Cardiac muscle cell (in vitro differentiated cells and primary cell): ENCODE results near the gene PAPPA2. TPM values are rescaled to one million over a fixed set of nuclear protein-coding genes. Genes with fewer than 3 reads are reported as not detected.
A peak's percentile ranks its signal among the peaks of the same experiment; 100 is the strongest.

Experiments used
- DNase-seq, 2 donors: peaks; one replicate each; pipeline versions ENCODE4 v3.0.0 to v3.0.0-alpha.2; 2010 to 2017; ENCODE audit warnings: low read depth in 1 of 2, low spot score in 1 of 2
- H3K27ac ChIP-seq: fragments of 200-600 bp; sonication (generic); 2 replicates; pipeline ENCODE4 v1.5.1; 2016
- H3K27me3 ChIP-seq: fragments of 200-600 bp; sonication (generic); 2 replicates; pipeline ENCODE4 v1.6.0; 2016; ENCODE audit warnings: control low read depth
- H3K36me3 ChIP-seq: fragments of 200-600 bp; sonication (generic); 2 replicates; pipeline ENCODE4 v1.5.1; 2016; ENCODE audit warnings: control low read depth
- H3K4me1 ChIP-seq: fragments of 200-600 bp; sonication (generic); 2 replicates; pipeline ENCODE4 v1.8.1; 2017; ENCODE audit warnings: low read depth, mild to moderate bottlenecking, mixed run types
- H3K4me3 ChIP-seq: fragments of 200-600 bp; sonication (generic); 2 replicates; pipeline ENCODE4 v1.5.1; 2016; ENCODE audit warnings: mild to moderate bottlenecking
- H3K9me3 ChIP-seq: fragments of 200-600 bp; sonication (generic); 2 replicates; pipeline ENCODE4 v1.5.1; 2017; ENCODE audit warnings: low read depth, mild to moderate bottlenecking, control low read depth
- CTCF ChIP-seq: IDR thresholded peaks from 2 replicates; pipeline ENCODE4 v1.5.1; 2012; ENCODE audit warnings: low read depth, mild to moderate bottlenecking, low read length
- polyA plus RNA-seq: library from polyadenylated mRNA; unstranded; fragments of >200 nt; fragmentation: Nextera tagmentation; extraction: Ambion mirVana; gene quantifications from 2 replicates; pipeline ENCODE4 v1.2.1, GENCODE V29; 2016
- total RNA-seq: library from RNA; depleted of rRNA; stranded (reverse); fragments of >200 nt; gene quantifications from 2 replicates; pipeline ENCODE4 v1.2.3, GENCODE V29; 2016

Gene PAPPA2
- total and polyA plus RNA-seq, 2 experiments from 2014 or later = 1.2 to 2.9 TPM

- Histone ChIP-seq H3K27me3 (no peaks in the 10 kb centered on the region), H3K4me3 (no peak overlapping the region), H3K36me3 (no peaks in the 10 kb centered on the region), H3K4me1 (peaks cover 41% of the 10 kb centered on the region), H3K9me3 (no peaks in the 10 kb centered on the region), H3K27ac (peak overlapping the region; percentile 22)
- DNase-seq = peak in 1 of 2 donors; percentile 78
- no peak for TF ChIP-seq CTCF
Measured at GRCh38 chr1:176601348-176601747, 138.4 kb downstream of the PAPPA2 start.

GRCh38 chr1:176602388-176603004 lies 139.5 kb downstream of the PAPPA2 start:
- H3K27ac ChIP-seq = peak overlapping the region; percentile 22
- H3K4me1 ChIP-seq = peaks cover 40% of the 10 kb centered on the region
- peak in 1 of 2 donors; percentile 42 for DNase-seq
- H3K36me3 ChIP-seq = no peaks in the 10 kb centered on the region
- H3K4me3 ChIP-seq = no peak overlapping the region
- H3K9me3 ChIP-seq = no peaks in the 10 kb centered on the region
- no peaks in the 10 kb centered on the region for H3K27me3 ChIP-seq
- TF ChIP-seq CTCF = no peak

- Histone ChIP-seq H3K4me3 (no peak overlapping the region), H3K4me1 (peaks cover 29% of the 10 kb centered on the region), H3K27ac (no peak overlapping the region), H3K9me3 (no peaks in the 10 kb centered on the region), H3K36me3 (no peaks in the 10 kb centered on the region), H3K27me3 (no peaks in the 10 kb centered on the region)
- TF ChIP-seq CTCF = no peak
- no peak for DNase-seq
Measured at GRCh38 chr1:176603696-176604095, 140.7 kb downstream of the PAPPA2 start.

GRCh38 chr1:176604461-176604860 lies 141.5 kb downstream of the PAPPA2 start:
- Histone ChIP-seq H3K27ac (no peak overlapping the region), H3K9me3 (no peaks in the 10 kb centered on the region), H3K4me3 (no peak overlapping the region), H3K27me3 (no peaks in the 10 kb centered on the region), H3K36me3 (no peaks in the 10 kb centered on the region), H3K4me1 (peaks cover 29% of the 10 kb centered on the region)
- TF ChIP-seq CTCF = no peak
- no peak for DNase-seq

GRCh38 chr1:176605176-176605575 lies 142.2 kb downstream of the PAPPA2 start:
- no peak overlapping the region for H3K27ac ChIP-seq
- no peak for DNase-seq
- no peaks in the 10 kb centered on the region for H3K9me3 ChIP-seq
- no peaks in the 10 kb centered on the region for H3K36me3 ChIP-seq
- no peak for TF ChIP-seq CTCF
- H3K4me3 ChIP-seq = no peak overlapping the region
- H3K4me1 ChIP-seq = peaks cover 29% of the 10 kb centered on the region
- no peaks in the 10 kb centered on the region for H3K27me3 ChIP-seq
